Measurements from ENCODE around the gene PTPN22. TPM values are rescaled to one million over a fixed set of nuclear protein-coding genes. Genes with fewer than 3 reads are reported as not detected.

PTPN22 gene
- total and polyA plus RNA-seq, 9 of the 15 experiments (the other 6 are each of a cell fraction or from before 2014, with no cell fraction given): 0.45 to 4.6 (median 1.1) TPM

- DNase-seq (ENCODE audit: extremely low read depth in 1 of 4, low spot score in 3 of 4) (no peak), FAIRE-seq (no peak), ATAC-seq (peak; percentile 12; the same call in 2 of the 3 replicates)
- Histone ChIP-seq H3K4me1 (replicated peaks in 1 of 2; ENCODE audit: control insufficient read depth in 2 of 2, insufficient read depth in 2 of 2, low read length in 2 of 2) (peaks cover 4 to 13% of the 10 kb centered on the region in 2 experiments; a peak in 3 of 5 replicates), H3K36me3 (ENCODE audit: control insufficient read depth, insufficient read depth, low read length) (no peaks in the 10 kb centered on the region), H3K9ac (ENCODE audit: insufficient read depth in 1 of 2, low read depth in 2 of 2, low read length in 2 of 2) (no peak overlapping the region), H3K79me2 (ENCODE audit: control insufficient read depth, insufficient read depth, low read length) (no peaks in the 10 kb centered on the region), H3K27ac (ENCODE audit: extremely low read depth, low read depth, low read length) (no peak overlapping the region), H3K27me3 (ENCODE audit: control insufficient read depth in 2 of 2, insufficient read depth in 2 of 2, low read length in 2 of 2) (no peaks in the 10 kb centered on the region), H3K9me1 (ENCODE audit: control insufficient read depth, insufficient read depth, low read length) (no peaks in the 10 kb centered on the region), H3K4me2 (ENCODE audit: insufficient read depth, low read length) (no peak overlapping the region), H4K20me1 (replicated peaks; ENCODE audit: control insufficient read depth, insufficient read depth, low read length) (no peaks in the 10 kb centered on the region), H2AFZ (ENCODE audit: low read depth, low read length) (0 out of 2 replicates have a peak overlapping the region, but pooled peaks have one; percentile 7), H3K9me3 (replicated peaks; ENCODE audit: control insufficient read depth, insufficient read depth, low read depth, low read length) (no peaks in the 10 kb centered on the region), H3K4me3 (no peak overlapping the region)
- intact Hi-C loops (cut with micrococcal nuclease) (no loop called here), in situ Hi-C loops (cut with MboI) (no loop called here)
- CTCF ChIA-PET (ENCODE audit: low intra/inter-chr PET ratio): no interaction called here
- no TSS peak for BruUV-seq (replicated peaks)
- WGBS (ENCODE audit: insufficient coverage, low coverage, missing lambda C conversion rate): 55% methylated on average over 3 of the region's 3 CpGs
- POLR2A ChIA-PET: interaction anchor here (0.9 to 1.3 kb wide), 3 partner anchors 8 to 46 kb away, joined by 3 to 4 read pairs (median 3); partner anchors contain the start of gene RSBN1
- TF ChIP-seq HMG20B (CRISPR knock-in tag; IDR thresholded peaks at IDR 0.05) (no peak), STAT6 (CRISPR knock-in tag; IDR thresholded peaks at IDR 0.05) (no peak), KAT8 (IDR thresholded peaks at IDR 0.05; ENCODE audit: low read depth) (no peak), THRA (IDR thresholded peaks at IDR 0.05) (no peak), ARHGAP35 (IDR thresholded peaks at IDR 0.05; ENCODE audit: partially characterized antibody) (no peak), KDM1A (IDR thresholded peaks at IDR 0.05) (no peak), CHCHD3 (CRISPR knock-in tag; IDR thresholded peaks at IDR 0.05) (no peak), DACH1 (IDR thresholded peaks at IDR 0.05; ENCODE audit: partially characterized antibody) (no peak), CREB3L1 (IDR thresholded peaks at IDR 0.05; ENCODE audit: borderline replicate concordance, low read depth) (no peak), HDAC3 (IDR thresholded peaks at IDR 0.05; ENCODE audit: borderline replicate concordance, partially characterized antibody) (no peak), SP1 (CRISPR knock-in tag; IDR thresholded peaks at IDR 0.05) (no peak), SLC30A9 (CRISPR knock-in tag; IDR thresholded peaks at IDR 0.05) (no peak), E2F1 (CRISPR knock-in tag; IDR thresholded peaks at IDR 0.05) (no peak), ZNF586 (CRISPR knock-in tag; conservative IDR thresholded peaks at IDR 0.05) (no peak), SMARCA5 (IDR thresholded peaks at IDR 0.05) (no peak), ZNF75A (CRISPR knock-in tag; IDR thresholded peaks at IDR 0.05) (no peak), ZNF589 (CRISPR knock-in tag; IDR thresholded peaks at IDR 0.05; ENCODE audit: low read depth) (no peak), SAFB (IDR thresholded peaks at IDR 0.05; ENCODE audit: borderline replicate concordance, low read depth, low read length) (no peak)
These were observed 13.1 kb downstream of the PTPN22 start for GRCh38 chr1:113858418-113858817.

All from K562 (cell line).